Liver (tissue), 9 donors: ENCODE results near the gene NPPA. TPM values are rescaled to one million over a fixed set of nuclear protein-coding genes. Genes with fewer than 3 reads are reported as not detected.

Source experiments
- DNase-seq: peaks from one replicate; pipeline ENCODE4 v3.0.0-alpha.2; 2017; ENCODE audit warnings: low spot score
- H3K27ac ChIP-seq, 2 donors: one replicate each; pipeline ENCODE4 v1.7.0; 2013; ENCODE audit warnings: inconsistent platforms in 2 of 2, low read length in 2 of 2, control low read depth in 1 of 2, low read depth in 1 of 2, mild to moderate bottlenecking in 1 of 2
- H3K27me3 ChIP-seq, 4 donors: one replicate each; pipeline versions ENCODE4 v1.6.1 to v1.7.0; 2013; ENCODE audit warnings: low read length in 3 of 4, inconsistent platforms in 1 of 4, mild to moderate bottlenecking in 1 of 4, moderate library complexity in 1 of 4; ENCODE audit not compliant: control insufficient read depth in 4 of 4, insufficient read depth in 4 of 4
- H3K36me3 ChIP-seq, 4 donors: one replicate each; pipeline versions ENCODE4 v1.6.1 to v1.7.0; 2013; ENCODE audit warnings: low read length in 3 of 4, mild to moderate bottlenecking in 3 of 4, low read depth in 1 of 4, moderate library complexity in 1 of 4; ENCODE audit not compliant: control insufficient read depth in 4 of 4, insufficient read depth in 3 of 4
- H3K4me1 ChIP-seq, 4 donors: one replicate each; pipeline versions ENCODE4 v1.6.1 to v1.7.0; 2013; ENCODE audit warnings: low read length in 3 of 4, mild to moderate bottlenecking in 3 of 4, moderate library complexity in 1 of 4; ENCODE audit not compliant: control insufficient read depth in 4 of 4, insufficient read depth in 4 of 4
- H3K4me3 ChIP-seq, 3 donors: one replicate each; pipeline versions ENCODE4 v1.6.1 to v1.7.0; 2013; ENCODE audit warnings: low read length in 3 of 3, control low read depth in 1 of 3, low read depth in 1 of 3, mild to moderate bottlenecking in 1 of 3
- H3K9ac ChIP-seq, 2 donors: one replicate each; pipeline ENCODE4 v1.7.0; 2013; ENCODE audit warnings: low read length in 2 of 2, mild to moderate bottlenecking in 2 of 2, moderate library complexity in 2 of 2, control low read depth in 1 of 2, low read depth in 1 of 2
- H3K9me3 ChIP-seq, 4 donors: one replicate each; pipeline versions ENCODE4 v1.6.1 to v1.7.0; 2013; ENCODE audit warnings: low read length in 3 of 4; ENCODE audit not compliant: control insufficient read depth in 4 of 4
- EGR1 ChIP-seq, 2 donors: IDR thresholded peaks; 2 replicates each; pipeline ENCODE4 v1.6.1; 2016 to 2018; ENCODE audit warnings: antibody characterized with exemption in 2 of 2, low read depth in 2 of 2
- FOXA1 ChIP-seq: IDR thresholded peaks from 2 replicates; pipeline ENCODE4 v1.6.1; 2016; ENCODE audit warnings: antibody characterized with exemption
- FOXA2 ChIP-seq: IDR thresholded peaks from 2 replicates; pipeline ENCODE4 v1.6.1; 2016; ENCODE audit warnings: antibody characterized with exemption
- GABPA ChIP-seq, 2 donors: IDR thresholded peaks in 1 of 2; conservative IDR thresholded peaks in 1 of 2; 2 replicates each; pipeline ENCODE4 v1.6.1; 2016; ENCODE audit warnings: antibody characterized with exemption in 2 of 2, mild to moderate bottlenecking in 1 of 2, moderate library complexity in 1 of 2
- HNF4A ChIP-seq, 2 donors: conservative IDR thresholded peaks; 2 replicates each; pipeline ENCODE4 v1.6.1; 2016; ENCODE audit warnings: antibody characterized with exemption in 2 of 2, mild to moderate bottlenecking in 2 of 2
- HNF4G ChIP-seq: IDR thresholded peaks from 2 replicates; pipeline ENCODE4 v1.6.1; 2016; ENCODE audit warnings: antibody characterized with exemption
- JUND ChIP-seq, 2 donors: IDR thresholded peaks; 2 replicates each; pipeline ENCODE4 v1.6.1; 2016; ENCODE audit warnings: antibody characterized with exemption in 2 of 2
- MAX ChIP-seq: IDR thresholded peaks from 2 replicates; pipeline ENCODE4 v1.6.1; 2016; ENCODE audit warnings: antibody characterized with exemption
- NR2F2 ChIP-seq: IDR thresholded peaks from 2 replicates; pipeline ENCODE4 v1.6.1; 2016; ENCODE audit warnings: antibody characterized with exemption
- RAD21 ChIP-seq, 2 donors: IDR thresholded peaks; 2 replicates each; pipeline ENCODE4 v1.6.1; 2016; ENCODE audit warnings: antibody characterized with exemption in 2 of 2, mild to moderate bottlenecking in 2 of 2
- RXRA ChIP-seq, 2 donors: IDR thresholded peaks; 2 replicates each; pipeline ENCODE4 v1.6.1; 2017 to 2018; ENCODE audit warnings: antibody characterized with exemption in 2 of 2, mild to moderate bottlenecking in 1 of 2
- SP1 ChIP-seq: IDR thresholded peaks from 2 replicates; pipeline ENCODE4 v1.6.1; 2018; ENCODE audit warnings: antibody characterized with exemption, mild to moderate bottlenecking
- TAF1 ChIP-seq: conservative IDR thresholded peaks from 2 replicates; pipeline ENCODE4 v1.6.1; 2016; ENCODE audit warnings: antibody characterized with exemption, mild to moderate bottlenecking
- YY1 ChIP-seq: IDR thresholded peaks from 2 replicates; pipeline ENCODE4 v1.6.1; 2016; ENCODE audit warnings: antibody characterized with exemption, mild to moderate bottlenecking
- ZBTB33 ChIP-seq: IDR thresholded peaks from 2 replicates; pipeline ENCODE4 v1.6.1; 2016; ENCODE audit warnings: antibody characterized with exemption
- WGBS: extraction: QIAGEN DNeasy Blood & Tissue Kit; methylation state at CpG from one replicate; pipeline ENCODE4 v1.1.7; 2013; 5-methylcytosine and 5-hydroxymethylcytosine counted together
- polyA plus RNA-seq, 2 donors: library from polyadenylated mRNA; stranded (reverse) in 1 of 2; unstranded in 1 of 2; fragments of 200-250 nt in 1 of 2; fragments of >200 nt in 1 of 2; fragmentation: Nextera tagmentation in 1 of 2; extraction: Ambion mirVana in 1 of 2; gene quantifications; one replicate each; pipeline versions ENCODE4 v1.2.1 to v1.2.3, GENCODE V29; 2013 to 2015
- total RNA-seq, 2 donors: library from RNA; depleted of rRNA; stranded (reverse); fragments of >200 nt; gene quantifications; one replicate each; pipeline ENCODE4 v1.2.3, GENCODE V29; 2014
- TF ChIP-seq, protein P1 (sequence below): fragments of 150-350 bp; IDR thresholded peaks from 2 replicates; pipeline ENCODE4 v1.5.1; 2017; ENCODE audit warnings: improper control_type of control experiment, low read depth, low read length; ENCODE audit not compliant: missing input control
- TF ChIP-seq, protein P2 (sequence below): IDR thresholded peaks from 2 replicates; pipeline ENCODE4 v1.6.1; 2016; ENCODE audit warnings: antibody characterized with exemption
- TF ChIP-seq, protein P3 (sequence below): IDR thresholded peaks from 2 replicates; pipeline ENCODE4 v1.6.1; 2016; ENCODE audit warnings: antibody characterized with exemption, mild to moderate bottlenecking
- donor health status: healthy.
- donor health status: healthy.
- donor health status: healthy.
- donor health status: healthy.
- donor health status: healthy.

Gene NPPA
- total and polyA plus RNA-seq, 4 donors = 0.12 TPM; not detected in 3

DNA sequence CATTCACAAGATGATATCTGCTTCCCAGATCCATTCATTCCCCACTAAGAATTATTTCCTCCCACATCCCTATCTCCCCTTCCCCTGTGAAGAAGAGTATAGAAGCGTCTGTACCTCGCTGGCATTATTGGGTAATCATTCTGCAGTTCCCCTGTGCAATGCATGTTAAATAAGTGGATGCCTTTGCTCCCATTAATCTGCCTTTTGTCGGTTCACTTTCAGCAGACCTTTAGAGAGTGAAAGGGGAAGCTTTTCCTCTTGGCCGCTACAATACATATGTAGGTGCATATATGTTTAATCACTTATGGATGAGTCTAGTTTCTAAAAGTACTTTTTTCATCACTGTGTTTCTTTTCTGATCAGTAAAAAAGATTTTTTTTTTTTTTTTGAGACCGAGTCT lies 34.6 kb downstream of the NPPA start:
- TF ChIP-seq RAD21 (IDR thresholded peaks at IDR 0.05) = no peak
- TF ChIP-seq, protein P1, sequence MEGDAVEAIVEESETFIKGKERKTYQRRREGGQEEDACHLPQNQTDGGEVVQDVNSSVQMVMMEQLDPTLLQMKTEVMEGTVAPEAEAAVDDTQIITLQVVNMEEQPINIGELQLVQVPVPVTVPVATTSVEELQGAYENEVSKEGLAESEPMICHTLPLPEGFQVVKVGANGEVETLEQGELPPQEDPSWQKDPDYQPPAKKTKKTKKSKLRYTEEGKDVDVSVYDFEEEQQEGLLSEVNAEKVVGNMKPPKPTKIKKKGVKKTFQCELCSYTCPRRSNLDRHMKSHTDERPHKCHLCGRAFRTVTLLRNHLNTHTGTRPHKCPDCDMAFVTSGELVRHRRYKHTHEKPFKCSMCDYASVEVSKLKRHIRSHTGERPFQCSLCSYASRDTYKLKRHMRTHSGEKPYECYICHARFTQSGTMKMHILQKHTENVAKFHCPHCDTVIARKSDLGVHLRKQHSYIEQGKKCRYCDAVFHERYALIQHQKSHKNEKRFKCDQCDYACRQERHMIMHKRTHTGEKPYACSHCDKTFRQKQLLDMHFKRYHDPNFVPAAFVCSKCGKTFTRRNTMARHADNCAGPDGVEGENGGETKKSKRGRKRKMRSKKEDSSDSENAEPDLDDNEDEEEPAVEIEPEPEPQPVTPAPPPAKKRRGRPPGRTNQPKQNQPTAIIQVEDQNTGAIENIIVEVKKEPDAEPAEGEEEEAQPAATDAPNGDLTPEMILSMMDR = no peak
- no peak for TF ChIP-seq RXRA (IDR thresholded peaks at IDR 0.05)
- no peak for TF ChIP-seq SP1
- no peak for TF ChIP-seq FOXA1
- TF ChIP-seq ZBTB33 = no peak
- no peak for TF ChIP-seq FOXA2
- no peak for TF ChIP-seq NR2F2
- TF ChIP-seq, protein P2, sequence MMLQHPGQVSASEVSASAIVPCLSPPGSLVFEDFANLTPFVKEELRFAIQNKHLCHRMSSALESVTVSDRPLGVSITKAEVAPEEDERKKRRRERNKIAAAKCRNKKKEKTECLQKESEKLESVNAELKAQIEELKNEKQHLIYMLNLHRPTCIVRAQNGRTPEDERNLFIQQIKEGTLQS = no peak
- TF ChIP-seq HNF4A (conservative IDR thresholded peaks at IDR 0.05) = no peak
- TF ChIP-seq TAF1 = no peak
- TF ChIP-seq, protein P3, sequence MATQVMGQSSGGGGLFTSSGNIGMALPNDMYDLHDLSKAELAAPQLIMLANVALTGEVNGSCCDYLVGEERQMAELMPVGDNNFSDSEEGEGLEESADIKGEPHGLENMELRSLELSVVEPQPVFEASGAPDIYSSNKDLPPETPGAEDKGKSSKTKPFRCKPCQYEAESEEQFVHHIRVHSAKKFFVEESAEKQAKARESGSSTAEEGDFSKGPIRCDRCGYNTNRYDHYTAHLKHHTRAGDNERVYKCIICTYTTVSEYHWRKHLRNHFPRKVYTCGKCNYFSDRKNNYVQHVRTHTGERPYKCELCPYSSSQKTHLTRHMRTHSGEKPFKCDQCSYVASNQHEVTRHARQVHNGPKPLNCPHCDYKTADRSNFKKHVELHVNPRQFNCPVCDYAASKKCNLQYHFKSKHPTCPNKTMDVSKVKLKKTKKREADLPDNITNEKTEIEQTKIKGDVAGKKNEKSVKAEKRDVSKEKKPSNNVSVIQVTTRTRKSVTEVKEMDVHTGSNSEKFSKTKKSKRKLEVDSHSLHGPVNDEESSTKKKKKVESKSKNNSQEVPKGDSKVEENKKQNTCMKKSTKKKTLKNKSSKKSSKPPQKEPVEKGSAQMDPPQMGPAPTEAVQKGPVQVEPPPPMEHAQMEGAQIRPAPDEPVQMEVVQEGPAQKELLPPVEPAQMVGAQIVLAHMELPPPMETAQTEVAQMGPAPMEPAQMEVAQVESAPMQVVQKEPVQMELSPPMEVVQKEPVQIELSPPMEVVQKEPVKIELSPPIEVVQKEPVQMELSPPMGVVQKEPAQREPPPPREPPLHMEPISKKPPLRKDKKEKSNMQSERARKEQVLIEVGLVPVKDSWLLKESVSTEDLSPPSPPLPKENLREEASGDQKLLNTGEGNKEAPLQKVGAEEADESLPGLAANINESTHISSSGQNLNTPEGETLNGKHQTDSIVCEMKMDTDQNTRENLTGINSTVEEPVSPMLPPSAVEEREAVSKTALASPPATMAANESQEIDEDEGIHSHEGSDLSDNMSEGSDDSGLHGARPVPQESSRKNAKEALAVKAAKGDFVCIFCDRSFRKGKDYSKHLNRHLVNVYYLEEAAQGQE = no peak
- TF ChIP-seq EGR1 (IDR thresholded peaks at IDR 0.05; ENCODE audit: low read depth in 2 of 2) = no peak
- no peak for TF ChIP-seq MAX
- no peak for TF ChIP-seq HNF4G
- no peak for TF ChIP-seq JUND (IDR thresholded peaks at IDR 0.05)
- TF ChIP-seq GABPA (IDR thresholded peaks at IDR 0.05 in 1 of 2, conservative IDR thresholded peaks at IDR 0.05 in 1 of 2) = no peak
- TF ChIP-seq YY1 = no peak
- Histone ChIP-seq H3K27me3 (no peaks in the 10 kb centered on the region), H3K27ac (no peak overlapping the region), H3K9me3 (no peaks in the 10 kb centered on the region), H3K36me3 (peaks cover 7 to 34% (median 29%) of the 10 kb centered on the region in 4 donors), H3K9ac (no peak overlapping the region), H3K4me1 (peaks cover 0 to 4% (median 2%) of the 10 kb centered on the region in 4 donors), H3K4me3 (no peak overlapping the region)
- WGBS = 88% methylated on average over 5 of the region's 5 CpGs
- no peak for DNase-seq
